GM19467 (cell line): Measurements from ENCODE around the gene SEMA3A.

Experiments
- ATAC-seq: cut with Tn5 transposase; IDR thresholded peaks from one replicate; pipeline ENCODE4 v1.9.1; 2021; ENCODE audit warnings: mild to moderate bottlenecking, moderate library complexity; ENCODE audit not compliant: unreplicated experiment

The SEMA3A gene

DNA sequence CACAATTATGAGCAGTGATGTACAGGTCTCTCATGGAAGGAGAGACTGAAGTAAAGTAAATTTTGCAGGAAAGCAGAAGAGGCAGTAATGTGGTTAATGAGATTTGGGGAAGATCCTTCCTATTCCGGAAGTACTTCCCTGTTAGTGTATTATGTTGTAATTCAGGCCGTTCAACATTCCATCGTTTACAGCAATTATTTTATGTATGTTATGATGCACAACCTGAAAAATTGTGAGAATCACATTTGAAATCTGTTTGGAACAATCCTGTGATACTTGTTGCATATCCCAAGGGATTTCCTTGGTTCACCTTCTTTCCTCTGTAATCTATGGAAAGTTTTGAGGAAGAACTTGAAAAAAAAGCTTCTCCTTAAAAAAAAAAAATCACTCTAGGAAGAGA is 247.8 kb downstream of the SEMA3A start:
- no peak for ATAC-seq

DNA sequence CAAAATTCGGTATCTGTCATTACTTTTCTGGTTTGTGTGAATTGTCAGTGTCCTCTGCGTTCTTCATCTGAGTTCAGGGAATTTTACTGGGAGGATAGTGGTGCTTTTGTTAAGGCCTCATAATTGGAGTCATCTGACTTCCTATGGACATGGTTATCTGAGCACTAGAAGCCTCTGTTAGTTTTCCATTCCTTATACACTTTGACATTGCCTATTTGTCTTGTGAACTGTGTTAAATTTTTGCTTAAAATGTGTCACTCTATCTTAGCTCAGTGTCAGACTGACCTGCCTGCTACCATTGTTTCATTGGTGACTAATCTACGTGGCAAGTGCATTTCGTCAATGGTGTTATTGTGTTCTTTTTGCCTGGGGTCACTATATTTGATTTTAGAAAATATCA is 253.3 kb downstream of the SEMA3A start:
- ATAC-seq: no peak

DNA sequence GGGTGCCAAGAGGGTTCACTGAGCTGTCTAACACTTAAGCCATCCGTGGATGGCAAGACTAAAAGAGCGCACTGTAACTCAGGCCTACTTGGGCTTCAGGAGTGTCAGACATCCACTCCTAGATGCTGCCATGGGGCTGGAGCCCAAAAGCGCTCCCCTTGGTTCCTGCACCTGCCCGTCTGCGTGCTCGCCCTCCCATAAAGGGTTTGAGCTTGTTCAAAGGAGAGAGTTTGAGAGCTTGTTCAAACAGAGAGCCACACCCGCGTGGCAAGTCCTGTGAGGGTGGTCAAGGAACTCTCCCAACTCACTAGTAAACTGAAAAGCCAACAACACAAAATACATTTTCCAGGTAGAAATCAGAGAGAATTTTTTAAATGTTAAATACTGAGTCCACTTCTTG is 256.7 kb downstream of the SEMA3A start:
- no peak for ATAC-seq

DNA sequence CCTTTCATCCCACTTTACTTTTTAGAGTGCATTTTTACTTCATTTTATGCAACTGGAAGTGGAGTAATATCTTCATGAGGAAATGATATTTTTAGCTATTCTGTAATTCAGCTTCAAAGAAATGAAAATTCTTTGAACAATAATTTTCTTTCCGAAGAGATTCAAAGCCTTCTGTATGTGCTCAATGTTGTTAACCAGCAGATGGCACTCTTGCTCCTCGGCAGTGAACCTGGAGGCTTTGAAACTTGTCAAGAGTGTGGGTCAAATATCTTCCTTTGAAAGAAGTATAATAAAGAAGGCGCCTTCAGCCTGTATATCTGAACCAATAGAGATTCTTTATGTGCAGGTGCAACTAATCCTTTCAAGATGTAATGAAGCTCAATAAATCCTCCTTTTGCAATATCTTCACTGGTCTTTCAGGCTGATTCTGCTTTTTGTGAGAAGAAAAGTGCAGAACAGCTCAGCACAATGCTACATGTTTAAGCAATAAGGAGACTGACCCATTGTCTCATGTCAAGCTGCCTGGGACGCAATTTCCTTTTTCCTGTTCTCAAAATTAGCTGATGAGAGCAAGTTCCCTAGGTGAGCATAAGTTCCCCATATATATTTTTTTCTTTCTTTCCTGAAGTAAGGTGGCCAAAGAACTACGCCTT is 258.4 kb downstream of the SEMA3A start:
- ATAC-seq: peak; percentile 77

DNA sequence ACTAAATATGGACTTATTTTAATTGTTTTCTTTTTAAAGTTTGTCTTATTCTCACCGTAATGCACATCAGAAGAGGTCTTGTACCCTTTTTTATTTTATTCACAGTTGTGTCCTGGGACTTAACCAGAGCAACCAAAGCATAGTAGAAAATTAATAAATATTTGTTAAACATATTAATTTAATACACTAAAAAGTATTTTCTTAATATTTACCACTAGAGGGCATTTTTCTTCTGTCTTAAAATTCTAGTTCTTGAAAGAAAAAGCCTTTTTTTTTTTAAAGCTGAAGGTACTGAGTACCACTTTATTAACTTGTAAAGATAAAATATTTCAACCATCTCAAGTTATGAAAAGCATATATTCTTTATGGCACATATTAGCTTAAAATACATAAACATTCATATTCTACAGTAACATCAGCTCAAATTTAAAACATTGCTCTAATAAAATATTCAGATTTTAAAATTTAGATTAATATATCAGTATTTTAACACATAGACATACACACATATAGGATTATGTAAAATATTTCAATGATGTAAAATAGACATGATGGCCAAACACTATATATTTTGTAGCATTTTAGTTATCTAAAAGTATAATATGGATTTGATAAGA is 260.4 kb downstream of the SEMA3A start:
- no peak for ATAC-seq

DNA sequence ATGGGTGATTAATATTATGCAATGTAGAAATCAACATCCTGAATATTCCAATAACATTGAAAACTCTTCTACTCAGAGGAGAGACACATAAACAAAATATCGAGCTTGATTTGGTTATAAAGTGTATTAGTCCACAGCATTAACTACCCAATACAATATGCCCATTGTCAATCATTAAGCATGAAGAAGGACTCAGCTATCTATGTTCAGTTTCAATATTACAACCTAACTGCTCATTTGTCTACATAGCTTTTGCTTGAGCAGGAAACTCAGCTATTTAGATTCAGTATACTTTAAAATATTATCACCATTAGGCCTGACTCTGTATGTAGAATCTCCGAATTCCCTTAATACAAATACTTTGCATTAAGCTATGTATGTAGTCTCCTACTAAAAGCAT is 262.6 kb downstream of the SEMA3A start:
- ATAC-seq: no peak

DNA sequence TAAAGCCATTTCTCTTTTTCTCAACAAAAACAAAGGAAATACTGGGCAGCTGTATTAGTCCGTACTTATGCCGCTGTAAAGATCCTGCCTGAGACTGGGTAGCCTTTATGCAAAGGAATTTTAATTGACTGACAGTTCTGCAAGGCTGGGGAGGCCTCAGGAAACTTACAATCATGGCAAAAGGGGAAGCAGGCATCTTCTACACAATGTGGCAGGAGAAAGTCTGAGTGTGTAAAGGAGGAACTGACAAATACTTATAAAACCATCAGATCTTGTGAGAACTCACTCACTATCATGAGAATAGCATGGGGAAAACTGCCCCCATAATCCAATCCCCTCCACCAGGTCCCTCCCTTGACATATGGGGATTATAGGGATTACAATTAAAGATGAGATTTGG is 264.3 kb downstream of the SEMA3A start:
- no peak for ATAC-seq

DNA sequence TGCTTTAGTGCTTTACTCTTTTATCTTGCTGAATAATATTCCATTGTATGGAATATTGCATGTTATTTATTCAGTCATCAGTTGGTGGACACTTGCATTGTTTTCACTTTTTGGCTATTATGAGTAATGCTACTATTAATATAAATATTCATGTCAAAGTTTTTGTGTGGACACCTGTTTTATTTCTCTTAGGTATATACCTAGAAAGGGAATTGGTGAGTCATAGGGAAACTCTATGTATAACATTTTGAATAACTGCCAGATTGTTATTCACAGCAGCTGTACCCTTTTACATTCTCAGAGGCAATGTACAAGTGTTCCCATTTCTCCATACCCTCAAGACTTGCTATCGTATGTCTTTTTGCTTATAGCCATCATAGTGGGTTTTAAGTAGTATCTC is 268.7 kb downstream of the SEMA3A start:
- no peak for ATAC-seq

DNA sequence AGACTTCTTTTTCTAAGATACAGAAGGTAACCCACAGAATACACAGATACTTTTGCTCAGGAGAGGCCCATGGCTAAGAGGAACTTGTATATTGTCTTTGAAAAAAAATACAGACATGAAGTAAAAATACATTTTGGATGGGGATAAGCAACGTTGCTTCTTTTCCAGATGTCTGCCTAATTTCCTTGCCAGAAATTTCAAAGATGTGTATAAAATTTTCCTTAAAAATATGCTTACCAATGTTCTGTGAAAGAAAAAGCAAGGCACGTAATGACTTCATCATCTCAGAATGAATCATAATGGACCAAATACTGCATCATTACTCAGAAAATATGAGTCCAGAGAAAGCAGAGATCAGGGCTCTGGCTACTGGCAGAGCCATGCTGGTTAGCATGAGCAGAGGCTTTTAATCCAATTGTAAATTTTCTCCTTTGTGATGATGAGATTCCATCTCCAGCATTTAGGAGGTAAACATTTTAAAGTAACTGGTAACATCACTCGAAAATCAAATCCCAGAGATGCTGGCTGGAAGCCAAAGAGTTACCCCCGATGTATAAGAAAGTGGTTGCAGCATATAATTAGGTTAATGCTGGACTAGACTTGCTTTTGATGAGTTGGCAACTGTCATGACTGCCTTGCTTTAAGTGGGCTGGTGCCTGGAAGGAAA is 272.5 kb downstream of the SEMA3A start:
- no peak for ATAC-seq

DNA sequence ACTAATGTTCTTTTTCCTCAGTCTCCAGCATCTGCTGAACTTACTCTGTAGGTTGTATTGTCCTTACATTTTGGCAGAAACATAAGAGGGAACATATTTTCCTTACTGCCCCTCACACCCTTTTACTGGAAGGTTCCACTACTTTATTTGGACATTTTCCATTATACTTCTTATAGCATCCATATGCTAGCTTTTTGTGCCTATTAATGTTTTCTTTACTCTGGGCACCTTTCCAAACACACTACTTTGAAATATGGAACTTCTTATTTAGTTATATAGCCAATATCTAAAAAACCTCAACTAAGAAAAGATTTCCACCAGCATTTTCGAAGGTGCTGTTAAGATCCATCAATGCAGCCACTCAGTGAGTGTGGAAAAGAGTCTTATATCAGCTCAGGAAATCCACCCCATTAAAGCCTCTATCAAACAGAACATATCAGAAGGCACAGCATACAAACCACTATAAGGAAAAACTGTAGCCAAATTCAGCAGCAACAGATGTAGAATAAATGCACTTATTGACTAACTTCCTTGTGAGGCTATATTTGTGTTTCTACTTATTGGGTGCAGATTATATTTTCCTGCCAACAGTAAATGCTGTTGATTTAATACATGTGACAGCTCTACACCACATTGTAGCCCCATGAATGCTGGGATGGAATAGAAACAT is 273.2 kb downstream of the SEMA3A start:
- no peak for ATAC-seq

DNA sequence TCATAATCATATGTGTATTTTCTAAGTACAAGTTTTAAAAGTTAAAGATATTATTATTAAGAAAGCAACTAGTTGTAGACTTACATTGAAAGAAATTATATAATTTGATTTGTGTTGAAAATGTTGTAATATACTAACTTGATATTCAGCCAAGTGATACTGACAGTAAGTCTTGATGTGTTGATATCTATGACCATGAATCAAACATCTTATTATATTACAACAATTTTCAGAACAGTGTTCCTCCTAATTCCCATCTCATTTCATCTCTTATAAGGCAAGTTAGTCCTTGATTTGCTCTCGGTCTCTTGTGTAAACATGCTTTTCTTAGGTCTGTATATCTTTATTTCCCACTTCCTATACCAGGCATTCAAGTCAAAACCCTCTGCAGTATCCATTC is 276.4 kb downstream of the SEMA3A start:
- ATAC-seq: no peak

DNA sequence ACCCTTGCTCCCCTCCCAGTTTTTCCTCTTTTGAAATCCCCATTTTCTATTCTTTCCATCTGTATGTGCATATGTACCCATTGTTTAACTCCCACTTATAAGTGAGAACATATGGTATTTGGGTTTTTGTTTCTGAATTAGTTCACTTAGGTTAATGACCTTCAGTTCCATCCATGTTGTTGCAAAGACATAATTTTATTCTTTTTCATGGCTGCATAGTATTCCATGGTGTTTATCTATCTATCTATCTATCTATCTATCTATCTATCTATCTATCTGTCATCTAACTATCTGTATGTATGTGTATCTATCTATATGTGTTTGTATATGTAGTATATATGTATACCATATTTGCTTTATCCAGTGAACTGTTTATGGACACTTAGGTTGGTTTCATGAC is 281.4 kb downstream of the SEMA3A start:
- ATAC-seq: no peak

DNA sequence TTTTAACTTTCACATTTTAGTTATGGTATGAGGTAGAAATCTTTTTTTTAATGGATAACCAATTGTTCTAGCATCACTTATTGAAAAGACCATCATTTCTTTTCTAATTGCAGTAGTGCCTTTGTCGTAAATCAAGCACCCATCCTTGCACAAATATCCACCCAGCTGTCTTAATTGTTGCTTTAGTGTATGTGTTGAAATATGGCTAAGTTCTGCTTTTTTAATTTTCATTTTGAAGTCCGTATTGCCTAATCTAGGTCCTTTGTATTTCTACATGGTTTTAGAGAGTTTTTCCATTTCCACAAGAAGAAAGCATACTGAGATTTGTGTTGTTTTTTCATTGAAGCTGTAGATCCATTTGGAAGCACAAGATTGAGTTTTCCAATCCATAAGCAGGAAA is 286.1 kb downstream of the SEMA3A start:
- ATAC-seq: no peak
